Suprapubic skin (tissue), 4 donors: ENCODE data around the gene URGCP. TPM values are rescaled to one million over a fixed set of nuclear protein-coding genes. Genes with fewer than 3 reads are reported as not detected.

ENCODE experiments used
- DNase-seq, 2 donors: peaks; one replicate each; pipeline ENCODE4 v3.0.0-alpha.2; 2019; ENCODE audit warnings: low spot score in 2 of 2
- H3K27ac ChIP-seq: fragments of 200-600 bp; sonication (generic); one replicate; pipeline ENCODE4 v1.5.1; 2019
- H3K27me3 ChIP-seq: fragments of 200-600 bp; sonication (generic); one replicate; pipeline ENCODE4 v1.5.1; 2019
- H3K36me3 ChIP-seq: fragments of 200-600 bp; sonication (generic); one replicate; pipeline ENCODE4 v1.5.1; 2019
- H3K4me1 ChIP-seq: fragments of 200-600 bp; sonication (generic); one replicate; pipeline ENCODE4 v1.5.1; 2019
- H3K4me3 ChIP-seq: fragments of 200-600 bp; sonication (generic); one replicate; pipeline ENCODE4 v1.5.1; 2019; ENCODE audit warnings: mild to moderate bottlenecking
- H3K9me3 ChIP-seq: fragments of 200-600 bp; sonication (generic); one replicate; pipeline ENCODE4 v1.5.1; 2019
- CTCF ChIP-seq, 2 donors: fragments of 200-600 bp in 1 of 2; fragments of 450-650 bp in 1 of 2; sonication (generic) in 1 of 2; IDR thresholded peaks; one replicate each; pipeline ENCODE4 v1.5.1; 2016 to 2019; ENCODE audit warnings: antibody characterized with exemption in 2 of 2, mild to moderate bottlenecking in 1 of 2, moderate library complexity in 1 of 2
- EP300 ChIP-seq: sonication (generic); formaldehyde crosslinking; IDR thresholded peaks from one replicate; pipeline ENCODE4 v1.6.1; 2017; ENCODE audit warnings: antibody characterized with exemption
- POLR2A ChIP-seq, 2 donors: fragments of 450-650 bp; IDR thresholded peaks; one replicate each; pipeline ENCODE4 v1.6.1; 2017; ENCODE audit warnings: antibody characterized with exemption in 2 of 2, mild to moderate bottlenecking in 2 of 2, moderate library complexity in 2 of 2
- POLR2AphosphoS5 ChIP-seq, 3 donors: sonication (generic); formaldehyde crosslinking; IDR thresholded peaks; one replicate each; pipeline ENCODE4 v1.6.1; 2017; ENCODE audit warnings: antibody characterized with exemption in 3 of 3
- WGBS: methylation state at CpG from one replicate; pipeline ENCODE4 v1.1.5; 2018; 5-methylcytosine and 5-hydroxymethylcytosine counted together
- total RNA-seq, 4 donors: library from RNA; depleted of rRNA; stranded (reverse); fragments of >200 nt; gene quantifications; one replicate each; pipeline ENCODE4 v1.1.0, GENCODE V29; 2016

Gene URGCP
- total RNA-seq, 4 donors from 2014 or later: 36.3 to 60.3 (median 39.6) TPM

GRCh38 chr7:43871064-43871463 lies 35.3 kb downstream of the URGCP start:
- Histone ChIP-seq H3K27ac (no peak overlapping the region), H3K4me3 (no peak overlapping the region), H3K27me3 (no peaks in the 10 kb centered on the region), H3K36me3 (peaks cover 22% of the 10 kb centered on the region), H3K9me3 (no peaks in the 10 kb centered on the region), H3K4me1 (peaks cover 46% of the 10 kb centered on the region)
- no peak for TF ChIP-seq POLR2AphosphoS5 (IDR thresholded peaks at IDR 0.05)
- no peak for TF ChIP-seq POLR2A (IDR thresholded peaks at IDR 0.05)
- TF ChIP-seq EP300: no peak
- TF ChIP-seq CTCF (IDR thresholded peaks at IDR 0.05): no peak
- DNase-seq: no peak
- WGBS: 94% methylated on average over 3 of the region's 3 CpGs

- TF ChIP-seq POLR2A (IDR thresholded peaks at IDR 0.05) (no peak), POLR2AphosphoS5 (IDR thresholded peaks at IDR 0.05) (no peak), EP300 (no peak), CTCF (IDR thresholded peaks at IDR 0.05) (no peak)
- Histone ChIP-seq H3K4me3 (peak overlapping the region; percentile 64), H3K9me3 (no peaks in the 10 kb centered on the region), H3K27me3 (no peaks in the 10 kb centered on the region), H3K36me3 (peaks cover 22% of the 10 kb centered on the region), H3K4me1 (peaks cover 46% of the 10 kb centered on the region), H3K27ac (peak overlapping the region; percentile 93)
- 84% methylated on average over 4 of the region's 4 CpGs for WGBS
- DNase-seq: no peak
Measured at GRCh38 chr7:43870316-43870715, 36.1 kb downstream of the URGCP start.

- H3K4me1 ChIP-seq: peaks cover 46% of the 10 kb centered on the region
- H3K9me3 ChIP-seq: no peaks in the 10 kb centered on the region
- peak overlapping the region; percentile 93 for H3K27ac ChIP-seq
- TF ChIP-seq POLR2A (IDR thresholded peaks at IDR 0.05) (no peak), POLR2AphosphoS5 (IDR thresholded peaks at IDR 0.05) (peak in 1 of 3 donors; percentile 53), EP300 (no peak)
- H3K4me3 ChIP-seq: peak overlapping the region; percentile 64
- no peak for DNase-seq
- WGBS: 28% methylated on average over 13 of the region's 13 CpGs
- H3K36me3 ChIP-seq: peaks cover 18% of the 10 kb centered on the region
- no peaks in the 10 kb centered on the region for H3K27me3 ChIP-seq
Measured at GRCh38 chr7:43869867-43870240, 36.5 kb downstream of the URGCP start.

- no peak for TF ChIP-seq CTCF (IDR thresholded peaks at IDR 0.05)
- peak in 1 of 3 donors; percentile 65 for TF ChIP-seq POLR2AphosphoS5 (IDR thresholded peaks at IDR 0.05)
- TF ChIP-seq POLR2A (IDR thresholded peaks at IDR 0.05): peak in 1 of 2 donors; percentile 61
- TF ChIP-seq EP300: no peak
- Histone ChIP-seq H3K4me1 (peaks cover 46% of the 10 kb centered on the region), H3K9me3 (no peaks in the 10 kb centered on the region), H3K27ac (peak within 1 kb of the TSS; percentile 93), H3K27me3 (no peaks in the 10 kb centered on the region), H3K36me3 (peaks cover 16% of the 10 kb centered on the region), H3K4me3 (peak within 1 kb of the TSS; percentile 64)
- 2% methylated on average over 34 of the region's 81 CpGs for WGBS
- peak; percentile 97 to 98 for DNase-seq
Measured at GRCh38 chr7:43869006-43869866, 37.2 kb downstream of the URGCP start, which contains the start of gene MRPS24. Gene MRPS24, minus strand, starts transcription at chr7:43869517. Its CDS starts 22 bp downstream, at chr7:43869495.

- Histone ChIP-seq H3K27me3 (no peaks in the 10 kb centered on the region), H3K4me1 (peaks cover 46% of the 10 kb centered on the region), H3K27ac (peak overlapping the region; percentile 93), H3K4me3 (peak overlapping the region; percentile 64), H3K36me3 (peaks cover 16% of the 10 kb centered on the region), H3K9me3 (no peaks in the 10 kb centered on the region)
- TF ChIP-seq POLR2AphosphoS5 (IDR thresholded peaks at IDR 0.05) (no peak), CTCF (IDR thresholded peaks at IDR 0.05) (no peak), EP300 (no peak), POLR2A (IDR thresholded peaks at IDR 0.05) (no peak)
- DNase-seq: no peak
- WGBS: 0% methylated on average over 6 of the region's 6 CpGs
Measured at GRCh38 chr7:43868681-43869005, 37.8 kb downstream of the URGCP start.
